WTC11 (cell line): ENCODE results near the gene ZCCHC7.

ENCODE experiments used
- ATF1 ChIP-seq: sonication (generic); formaldehyde crosslinking; IDR thresholded peaks from 2 replicates; pipeline ENCODE4 v1.8.1; 2023; ENCODE audit warnings: mild to moderate bottlenecking, moderate library complexity, missing genetic modification reagents
- ATF2 ChIP-seq: sonication (generic); formaldehyde crosslinking; IDR thresholded peaks from 2 replicates; pipeline ENCODE4 v1.8.1; 2022; ENCODE audit warnings: low read depth, missing genetic modification reagents, borderline replicate concordance
- CTCF ChIP-seq: fragments of 200-600 bp; IDR thresholded peaks from 2 replicates; pipeline ENCODE4 v1.8.0; 2022; ENCODE audit warnings: antibody characterized with exemption
- ERG ChIP-seq: fragments of 250-450 bp; sonication (Bioruptor Pico); IDR thresholded peaks from 2 replicates; pipeline ENCODE4 v1.8.0; 2021; ENCODE audit warnings: mild to moderate bottlenecking
- FOXK1 ChIP-seq: sonication (generic); formaldehyde crosslinking; IDR thresholded peaks from 2 replicates; pipeline ENCODE4 v1.8.0; 2022; ENCODE audit warnings: mild to moderate bottlenecking, moderate library complexity, missing genetic modification reagents
- FOXP4 ChIP-seq: sonication (generic); formaldehyde crosslinking; IDR thresholded peaks from 2 replicates; pipeline ENCODE4 v1.8.0; 2022; ENCODE audit warnings: mild to moderate bottlenecking, missing genetic modification reagents
- MAX ChIP-seq: sonication (generic); formaldehyde crosslinking; IDR thresholded peaks from 2 replicates; pipeline ENCODE4 v1.8.0; 2022; ENCODE audit warnings: mild to moderate bottlenecking, missing genetic modification reagents
- NFYB ChIP-seq: sonication (generic); formaldehyde crosslinking; conservative IDR thresholded peaks from 2 replicates; pipeline ENCODE4 v1.8.0; 2022; ENCODE audit warnings: low read depth, missing genetic modification reagents
- RELA ChIP-seq: sonication (generic); formaldehyde crosslinking; IDR thresholded peaks from 2 replicates; pipeline ENCODE4 v1.8.1; 2022; ENCODE audit warnings: missing genetic modification reagents, mild to moderate bottlenecking, borderline replicate concordance
- SMAD3 ChIP-seq: sonication (generic); formaldehyde crosslinking; IDR thresholded peaks from 2 replicates; pipeline ENCODE4 v1.8.0; 2022; ENCODE audit warnings: missing genetic modification reagents, mild to moderate bottlenecking, borderline replicate concordance
- SP1 ChIP-seq: sonication (generic); formaldehyde crosslinking; conservative IDR thresholded peaks from 2 replicates; pipeline ENCODE4 v1.8.1; 2022; ENCODE audit warnings: missing genetic modification reagents
- TEAD4 ChIP-seq: sonication (generic); formaldehyde crosslinking; IDR thresholded peaks from 2 replicates; pipeline ENCODE4 v1.8.0; 2022; ENCODE audit warnings: mild to moderate bottlenecking, missing genetic modification reagents
- ZBTB21 ChIP-seq: sonication (generic); formaldehyde crosslinking; IDR thresholded peaks from 2 replicates; pipeline ENCODE4 v1.8.1; 2023; ENCODE audit warnings: mild to moderate bottlenecking, missing genetic modification reagents, borderline replicate concordance
- ZNF281 ChIP-seq: sonication (generic); formaldehyde crosslinking; IDR thresholded peaks from 2 replicates; pipeline ENCODE4 v1.8.0; 2023; ENCODE audit warnings: mild to moderate bottlenecking, missing genetic modification reagents

- no peak for TF ChIP-seq CTCF
- TF ChIP-seq NFYB: no peak
- no peak for TF ChIP-seq MAX
- TF ChIP-seq ATF1 (CRISPR knock-in tag): no peak
- TF ChIP-seq FOXP4: no peak
- TF ChIP-seq ZBTB21 (CRISPR knock-in tag): no peak
- no peak for TF ChIP-seq ERG (CRISPR knock-in tag)
- no peak for TF ChIP-seq SP1 (CRISPR knock-in tag)
- no peak for TF ChIP-seq TEAD4 (CRISPR knock-in tag)
- no peak for TF ChIP-seq ATF2 (CRISPR knock-in tag)
- TF ChIP-seq RELA (CRISPR knock-in tag): no peak
- TF ChIP-seq ZNF281 (CRISPR knock-in tag): no peak
- TF ChIP-seq SMAD3 (CRISPR knock-in tag): no peak
- TF ChIP-seq FOXK1: no peak
Measured at GRCh38 chr9:37151812-37152211, 31.4 kb downstream of the ZCCHC7 start.
